MCF 10A (cell line): ENCODE data around the gene CTTN. TPM values are rescaled to one million over a fixed set of nuclear protein-coding genes. Genes with fewer than 3 reads are reported as not detected.
A peak's percentile ranks its signal among the peaks of the same experiment; 100 is the strongest.

ENCODE experiments used
- BruUV-seq: library from RNA; stranded (reverse); fragments of 400-500 nt; replicated peaks from 2 replicates; lab custom pipeline; 2021; lab: Mats Ljungman, UMichigan
- CTCF ChIA-PET: fragments of 300-600 bp; sonication (Branson Sonifier 250); formaldehyde crosslinking; extraction: SDS; loops from one replicate; lab custom pipeline; 2021; ENCODE audit warnings: antibody characterized with exemption, inconsistent platforms; lab: Yijun Ruan, JAX
- POLR2A ChIA-PET: fragments of 300-600, 350-650 bp; sonication (Branson Sonifier 250); formaldehyde crosslinking; extraction: SDS; loops from one replicate; lab custom pipeline; 2020; ENCODE audit warnings: antibody characterized with exemption, inconsistent platforms; lab: Yijun Ruan, JAX
- DNase-seq: peaks from one replicate; pipeline ENCODE4 v3.0.0-alpha.2; 2018; ENCODE audit not compliant: unreplicated experiment
- H3K27ac Mint-ChIP-seq: one replicate; pipeline ENCODE4 v1.8.0; 2022; ENCODE audit warnings: mild to moderate bottlenecking, low read depth, mixed read lengths; ENCODE audit not compliant: unreplicated experiment
- H3K27me3 Mint-ChIP-seq: one replicate; pipeline ENCODE4 v1.8.0; 2022; ENCODE audit warnings: mixed read lengths; ENCODE audit not compliant: insufficient read depth, unreplicated experiment
- H3K36me3 Mint-ChIP-seq: one replicate; pipeline ENCODE4 v1.8.0; 2022; ENCODE audit warnings: mild to moderate bottlenecking, moderate library complexity, mixed read lengths; ENCODE audit not compliant: insufficient read depth, unreplicated experiment
- H3K4me1 Mint-ChIP-seq: one replicate; pipeline ENCODE4 v1.8.0; 2022; ENCODE audit warnings: mixed read lengths; ENCODE audit not compliant: insufficient read depth, unreplicated experiment
- H3K4me3 Mint-ChIP-seq: one replicate; pipeline ENCODE4 v1.8.0; 2022; ENCODE audit warnings: mild to moderate bottlenecking, moderate library complexity, mixed read lengths; ENCODE audit not compliant: unreplicated experiment
- H3K9me3 Mint-ChIP-seq: one replicate; pipeline ENCODE4 v1.8.0; 2022; ENCODE audit warnings: mixed read lengths; ENCODE audit not compliant: unreplicated experiment
- intact Hi-C: fragments of 100-400 bp; cut with micrococcal nuclease; formaldehyde crosslinking; loops from 2 replicates; pipeline ENCODE4 v1.14.1; 2022
- total RNA-seq: library from RNA; stranded (reverse); gene quantifications from 2 replicates; pipeline ENCODE4 v1.2.3, GENCODE V29; 2022
- TF ChIP-seq, protein P1 (sequence below): fragments of 200-600 bp; IDR thresholded peaks from one replicate; pipeline ENCODE4 v1.8.0; 2022; ENCODE audit warnings: antibody characterized with exemption, mild to moderate bottlenecking; ENCODE audit not compliant: unreplicated experiment

CTTN gene
- total RNA-seq, 1 experiment from 2014 or later = 264 TPM

DNA sequence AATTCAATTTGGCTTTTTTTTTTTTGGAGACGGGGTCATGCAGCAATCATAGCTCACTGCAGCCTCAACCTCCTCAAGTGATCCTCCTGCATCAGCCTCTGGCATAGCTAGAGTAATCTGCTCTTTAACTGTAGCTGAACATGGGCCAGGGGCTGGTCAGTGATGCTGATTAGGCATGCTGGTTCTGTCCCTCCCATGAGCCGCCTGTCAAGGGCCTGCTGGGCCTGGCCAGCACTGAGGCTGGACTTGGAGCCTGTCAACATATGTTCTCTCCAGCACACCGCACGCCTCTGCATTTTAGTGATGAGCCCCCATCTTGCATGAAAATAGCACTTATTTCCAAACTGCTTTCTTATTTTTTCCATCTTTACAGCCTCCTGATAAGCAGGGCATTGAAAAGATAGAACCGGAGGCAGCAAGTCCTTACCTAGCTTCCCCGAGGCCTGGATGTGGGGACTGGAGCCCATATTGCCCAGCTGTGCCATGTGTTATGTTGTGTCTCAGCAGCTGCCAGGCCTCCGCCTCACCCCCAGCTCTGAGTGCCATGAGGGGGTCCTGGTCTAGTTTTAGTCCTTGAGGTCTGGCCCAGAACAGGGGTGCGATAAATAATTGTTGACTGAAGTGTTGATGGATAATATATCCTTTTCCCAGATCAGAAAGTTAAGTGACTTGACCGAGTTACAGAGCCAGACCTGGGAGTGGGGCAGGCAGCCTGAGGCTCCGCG, 80.0 kb downstream of the CTTN start:
- Mint-ChIP-seq H3K4me1 (no peaks in the 10 kb centered on the region), H3K27me3 (no peaks in the 10 kb centered on the region), H3K4me3 (no peak overlapping the region), H3K27ac (no peak overlapping the region), H3K9me3 (no peaks in the 10 kb centered on the region), H3K36me3 (no peaks in the 10 kb centered on the region)
- CTCF ChIA-PET = interaction anchor here (5.9 kb wide), 1 partner anchor 10 kb away, joined by 27 read pairs; no protein-coding TSS in a partner anchor
- POLR2A ChIA-PET = no interaction called here
- DNase-seq = no peak
- intact Hi-C loops = no loop called here
- no TSS peak for BruUV-seq
- TF ChIP-seq, protein P1, sequence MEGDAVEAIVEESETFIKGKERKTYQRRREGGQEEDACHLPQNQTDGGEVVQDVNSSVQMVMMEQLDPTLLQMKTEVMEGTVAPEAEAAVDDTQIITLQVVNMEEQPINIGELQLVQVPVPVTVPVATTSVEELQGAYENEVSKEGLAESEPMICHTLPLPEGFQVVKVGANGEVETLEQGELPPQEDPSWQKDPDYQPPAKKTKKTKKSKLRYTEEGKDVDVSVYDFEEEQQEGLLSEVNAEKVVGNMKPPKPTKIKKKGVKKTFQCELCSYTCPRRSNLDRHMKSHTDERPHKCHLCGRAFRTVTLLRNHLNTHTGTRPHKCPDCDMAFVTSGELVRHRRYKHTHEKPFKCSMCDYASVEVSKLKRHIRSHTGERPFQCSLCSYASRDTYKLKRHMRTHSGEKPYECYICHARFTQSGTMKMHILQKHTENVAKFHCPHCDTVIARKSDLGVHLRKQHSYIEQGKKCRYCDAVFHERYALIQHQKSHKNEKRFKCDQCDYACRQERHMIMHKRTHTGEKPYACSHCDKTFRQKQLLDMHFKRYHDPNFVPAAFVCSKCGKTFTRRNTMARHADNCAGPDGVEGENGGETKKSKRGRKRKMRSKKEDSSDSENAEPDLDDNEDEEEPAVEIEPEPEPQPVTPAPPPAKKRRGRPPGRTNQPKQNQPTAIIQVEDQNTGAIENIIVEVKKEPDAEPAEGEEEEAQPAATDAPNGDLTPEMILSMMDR = no peak

DNA sequence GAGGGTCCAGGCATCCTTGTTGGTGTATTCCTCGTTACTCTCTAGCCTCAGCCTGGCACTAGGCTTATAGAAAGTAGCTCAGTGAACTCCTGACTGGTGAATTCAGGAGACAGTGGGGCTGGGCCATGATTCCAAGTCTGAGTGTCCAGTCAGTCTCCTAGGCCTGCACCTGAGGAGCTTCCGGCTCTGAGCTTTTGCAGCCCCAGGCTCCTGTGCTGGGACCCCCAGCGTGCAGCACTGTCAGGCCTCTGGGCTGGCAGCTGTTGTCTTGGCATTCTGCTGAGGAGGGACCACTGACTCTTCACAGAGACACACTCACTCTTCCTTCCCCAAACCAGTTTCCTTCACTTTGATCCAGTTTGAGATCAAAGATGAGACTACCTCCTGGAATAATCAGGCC, 82.4 kb downstream of the CTTN start:
- intact Hi-C loops = no loop called here
- Mint-ChIP-seq H3K4me1 (no peaks in the 10 kb centered on the region), H3K36me3 (no peaks in the 10 kb centered on the region), H3K27me3 (no peaks in the 10 kb centered on the region), H3K9me3 (no peaks in the 10 kb centered on the region), H3K27ac (no peak overlapping the region), H3K4me3 (no peak overlapping the region)
- TF ChIP-seq, protein P1 = no peak
- ChIA-PET CTCF (interaction anchor here (5.9 kb wide), 1 partner anchor 12 kb away, joined by 27 read pairs; no protein-coding TSS in a partner anchor), POLR2A (no interaction called here)
- DNase-seq = no peak
- no TSS peak for BruUV-seq

DNA sequence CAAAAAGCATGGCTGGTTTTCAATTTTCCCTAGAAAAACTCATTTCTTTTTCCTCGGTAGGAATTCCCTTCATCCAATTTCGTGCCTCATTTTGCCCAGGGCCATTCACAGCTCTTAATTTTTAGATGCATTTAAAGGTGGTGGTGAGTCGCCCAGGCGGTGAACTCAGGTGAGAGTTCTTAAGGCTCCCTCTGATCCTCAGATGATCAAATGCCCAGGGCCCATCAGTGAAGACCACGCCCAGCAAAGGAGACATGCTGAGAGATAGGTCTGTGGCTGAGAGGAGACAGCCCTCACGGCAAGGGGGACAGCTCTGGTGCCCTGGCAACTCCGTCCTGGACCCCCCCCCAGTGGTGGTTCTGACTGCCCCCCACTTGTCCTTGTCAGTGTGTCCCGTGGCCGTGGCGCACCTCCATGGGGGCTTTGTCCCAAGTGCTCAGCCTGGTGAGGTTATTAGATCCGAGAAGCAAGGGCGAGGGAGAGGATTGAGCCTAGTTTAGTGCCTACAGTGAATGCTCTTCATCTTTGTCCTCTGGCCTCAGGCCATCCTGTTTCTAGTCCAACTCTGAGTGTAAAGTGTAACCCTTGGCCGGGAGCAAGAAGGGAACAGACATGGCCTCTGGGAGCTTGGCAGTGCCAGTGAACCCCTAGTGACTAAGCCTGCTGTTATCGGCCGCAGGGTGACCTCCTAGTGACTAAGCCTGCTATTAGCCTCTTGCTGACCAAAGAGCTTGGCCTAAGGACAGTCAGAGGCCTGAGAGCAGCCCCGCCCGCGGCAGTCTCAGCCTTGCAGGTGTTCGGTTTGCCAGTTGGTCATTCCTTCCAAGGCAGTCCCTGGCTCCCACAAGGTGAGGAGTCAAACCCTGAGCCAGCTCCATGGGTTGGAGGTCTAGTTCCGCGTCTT, 83.5 kb downstream of the CTTN start:
- H3K27ac Mint-ChIP-seq = peak overlapping the region; percentile 23
- no peak overlapping the region for H3K4me3 Mint-ChIP-seq
- intact Hi-C loops = no loop called here
- H3K4me1 Mint-ChIP-seq = no peaks in the 10 kb centered on the region
- TF ChIP-seq, protein P1 = no peak
- H3K27me3 Mint-ChIP-seq = no peaks in the 10 kb centered on the region
- peak; percentile 80 for DNase-seq
- BruUV-seq = no TSS peak
- no peaks in the 10 kb centered on the region for H3K36me3 Mint-ChIP-seq
- H3K9me3 Mint-ChIP-seq = no peaks in the 10 kb centered on the region
- POLR2A ChIA-PET = no interaction called here
- CTCF ChIA-PET = interaction anchor here (0.7 to 5.9 kb wide), 4 partner anchors 8 to 857 kb away, joined by 3 to 27 read pairs (median 3); no protein-coding TSS in a partner anchor

DNA sequence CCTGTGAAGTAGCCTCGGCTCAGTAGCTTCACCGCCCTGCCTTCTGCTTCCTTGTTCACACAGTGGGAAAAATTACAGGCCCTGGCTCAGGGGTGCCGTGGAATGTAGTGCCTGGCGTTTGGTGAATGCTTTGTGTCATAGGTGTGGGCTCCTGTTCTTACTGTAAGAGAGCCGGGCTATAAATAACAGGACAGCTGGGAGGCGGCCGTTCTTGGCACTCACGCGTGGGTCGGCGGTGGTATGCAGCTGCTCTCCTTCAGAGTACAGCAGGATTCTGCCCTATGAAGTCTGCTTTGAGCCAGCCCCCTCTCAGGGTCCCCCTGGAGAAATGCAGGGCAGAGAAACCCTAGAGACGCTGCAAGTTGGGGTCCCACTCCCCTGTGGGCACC, 84.2 kb downstream of the CTTN start:
- Mint-ChIP-seq H3K27ac (peak overlapping the region; percentile 23), H3K9me3 (no peaks in the 10 kb centered on the region), H3K36me3 (no peaks in the 10 kb centered on the region), H3K4me3 (no peak overlapping the region), H3K4me1 (no peaks in the 10 kb centered on the region), H3K27me3 (no peaks in the 10 kb centered on the region)
- ChIA-PET CTCF (interaction anchor here (0.6 to 5.9 kb wide), 5 partner anchors 9 to 856 kb away, joined by 3 to 27 read pairs (median 3); no protein-coding TSS in a partner anchor), POLR2A (no interaction called here)
- TF ChIP-seq, protein P1 = no peak
- no peak for DNase-seq
- no TSS peak for BruUV-seq
- intact Hi-C loops = no loop called here
